ENCODE data around the gene HTR5A. TPM values are rescaled to one million over a fixed set of nuclear protein-coding genes. Genes with fewer than 3 reads are reported as not detected.

HTR5A gene
- total and polyA plus RNA-seq, 2 donors (not counting 1 experiment from before 2014, with no cell fraction given) = not detected

- 94% methylated on average over 3 of the region's 7 CpGs for WGBS (ENCODE audit: insufficient coverage)
- TF ChIP-seq EZH2 (IDR thresholded peaks at IDR 0.05; ENCODE audit: borderline replicate concordance, insufficient read depth, low read depth, low read length, poor library complexity, severe bottlenecking) (no peak), CTCF (IDR thresholded peaks at IDR 0.05) (no peak)
- no peaks in the 10 kb centered on the region for H3K4me1 Mint-ChIP-seq
- Histone ChIP-seq H3K9ac (ENCODE audit: low read length) (no peak overlapping the region), H4K20me1 (ENCODE audit: control insufficient read depth, insufficient read depth, low read length, poor library complexity, severe bottlenecking) (no peaks in the 10 kb centered on the region), H3K4me2 (replicated peaks; ENCODE audit: low read depth, low read length, poor library complexity, severe bottlenecking) (no peak overlapping the region), H3K79me2 (ENCODE audit: control insufficient read depth, insufficient read depth, low read length) (no peaks in the 10 kb centered on the region), H3K27me3 (replicated peaks in 1 of 4; ENCODE audit: control extremely low read depth in 1 of 4, control insufficient read depth in 3 of 4, insufficient read depth in 4 of 4, low read length in 3 of 4) (peaks cover 0 to 5% (median 0%) of the 10 kb centered on the region in 4 experiments), H3K4me3 (ENCODE audit: control extremely low read depth in 1 of 5, extremely low read depth in 1 of 5, insufficient read depth in 1 of 5, low read depth in 2 of 5, low read length in 4 of 5) (no peak overlapping the region), H3K9me3 (ENCODE audit: control extremely low read depth in 1 of 3, control insufficient read depth in 2 of 3, insufficient read depth in 1 of 3, low read length in 2 of 3) (no peaks in the 10 kb centered on the region), H3K4me1 (ENCODE audit: control insufficient read depth in 2 of 2, insufficient read depth in 2 of 2, low read length in 2 of 2) (no peaks in the 10 kb centered on the region), H3K27ac (ENCODE audit: low read length in 2 of 2) (no peak overlapping the region), H2AFZ (ENCODE audit: insufficient read depth, low read depth, low read length, poor library complexity, severe bottlenecking) (no peak overlapping the region), H3K36me3 (replicated peaks in 1 of 2; ENCODE audit: control extremely low read depth in 1 of 2, control insufficient read depth in 1 of 2, extremely low read depth in 1 of 2, insufficient read depth in 2 of 2, low read length in 1 of 2) (no peaks in the 10 kb centered on the region)
- DNase-seq (no peak), ATAC-seq (ENCODE audit: low read depth) (no peak)
- H3K27me3 Mint-ChIP-seq = peaks cover 23% of the 10 kb centered on the region
- no peak overlapping the region for H3K4me3 Mint-ChIP-seq
- H3K9me3 Mint-ChIP-seq (ENCODE audit: insufficient read depth) = no peaks in the 10 kb centered on the region
- intact Hi-C loops (cut with micrococcal nuclease) = no loop called here
- no peak overlapping the region for H3K27ac Mint-ChIP-seq
- CTCF ChIA-PET = no interaction called here
- POLR2A ChIA-PET = no interaction called here
Measured at GRCh38 chr7:155104913-155105312, 34.8 kb downstream of the HTR5A start.

GRCh38 chr7:155106356-155106755, 36.2 kb downstream of the HTR5A start:
- H3K4me1 Mint-ChIP-seq = no peaks in the 10 kb centered on the region
- Histone ChIP-seq H3K4me3 (ENCODE audit: control extremely low read depth in 1 of 5, extremely low read depth in 1 of 5, insufficient read depth in 1 of 5, low read depth in 2 of 5, low read length in 4 of 5) (no peak overlapping the region), H3K27ac (ENCODE audit: low read length in 2 of 2) (no peak overlapping the region), H3K9me3 (ENCODE audit: control extremely low read depth in 1 of 3, control insufficient read depth in 2 of 3, insufficient read depth in 1 of 3, low read length in 2 of 3) (no peaks in the 10 kb centered on the region), H3K4me1 (ENCODE audit: control insufficient read depth in 2 of 2, insufficient read depth in 2 of 2, low read length in 2 of 2) (no peaks in the 10 kb centered on the region), H3K79me2 (ENCODE audit: control insufficient read depth, insufficient read depth, low read length) (no peaks in the 10 kb centered on the region), H3K9ac (ENCODE audit: low read length) (no peak overlapping the region), H3K27me3 (replicated peaks in 1 of 4; ENCODE audit: control extremely low read depth in 1 of 4, control insufficient read depth in 3 of 4, insufficient read depth in 4 of 4, low read length in 3 of 4) (peaks cover 0 to 5% (median 0%) of the 10 kb centered on the region in 4 experiments), H2AFZ (ENCODE audit: insufficient read depth, low read depth, low read length, poor library complexity, severe bottlenecking) (no peak overlapping the region), H3K36me3 (replicated peaks in 1 of 2; ENCODE audit: control extremely low read depth in 1 of 2, control insufficient read depth in 1 of 2, extremely low read depth in 1 of 2, insufficient read depth in 2 of 2, low read length in 1 of 2) (no peaks in the 10 kb centered on the region), H3K4me2 (replicated peaks; ENCODE audit: low read depth, low read length, poor library complexity, severe bottlenecking) (no peak overlapping the region), H4K20me1 (ENCODE audit: control insufficient read depth, insufficient read depth, low read length, poor library complexity, severe bottlenecking) (no peaks in the 10 kb centered on the region)
- H3K27me3 Mint-ChIP-seq = peaks cover 21% of the 10 kb centered on the region
- 88% methylated on average over 4 of the region's 5 CpGs for WGBS (ENCODE audit: insufficient coverage)
- DNase-seq (no peak), ATAC-seq (ENCODE audit: low read depth) (no peak)
- POLR2A ChIA-PET = no interaction called here
- H3K9me3 Mint-ChIP-seq (ENCODE audit: insufficient read depth) = no peaks in the 10 kb centered on the region
- no peak overlapping the region for H3K4me3 Mint-ChIP-seq
- no peak overlapping the region for H3K27ac Mint-ChIP-seq
- intact Hi-C loops (cut with micrococcal nuclease) = no loop called here
- TF ChIP-seq EZH2 (IDR thresholded peaks at IDR 0.05; ENCODE audit: borderline replicate concordance, insufficient read depth, low read depth, low read length, poor library complexity, severe bottlenecking) (no peak), CTCF (IDR thresholded peaks at IDR 0.05) (no peak)
- CTCF ChIA-PET = no interaction called here
